GM20000 (cell line): ENCODE results near the gene TMEM218.

Experiments
- DNase-seq: peaks from one replicate; pipeline ENCODE4 v3.0.0; 2012; ENCODE audit warnings: low spot score
- CTCF ChIP-seq: IDR thresholded peaks from 2 replicates; pipeline ENCODE4 v1.5.1; 2012; ENCODE audit warnings: mild to moderate bottlenecking, control low read depth; ENCODE audit errors: extremely low read depth, missing control alignments

TMEM218 gene

GRCh38 chr11:125112208-125112604, 780 bp upstream of the TMEM218 start:
- no peak for TF ChIP-seq CTCF
- no peak for DNase-seq

- no peak for TF ChIP-seq CTCF
- no peak for DNase-seq
Measured at GRCh38 chr11:125111001-125111342, 454 bp downstream of the TMEM218 start.

GRCh38 chr11:125110506-125110905, 920 bp downstream of the TMEM218 start:
- DNase-seq: no peak
- no peak for TF ChIP-seq CTCF

GRCh38 chr11:125108469-125108868, 3.0 kb downstream of the TMEM218 start:
- no peak for DNase-seq
- no peak for TF ChIP-seq CTCF

GRCh38 chr11:125105926-125106325, 5.5 kb downstream of the TMEM218 start:
- TF ChIP-seq CTCF: no peak
- DNase-seq: no peak

- TF ChIP-seq CTCF: no peak
- no peak for DNase-seq
Measured at GRCh38 chr11:125102510-125102909, 8.9 kb downstream of the TMEM218 start.

- TF ChIP-seq CTCF: no peak
- no peak for DNase-seq
Measured at GRCh38 chr11:125102025-125102424, 9.4 kb downstream of the TMEM218 start.
